PFSK-1 (cell line): ENCODE data around the gene RPE65.

Source experiments
- FOXP2 ChIP-seq: optimal IDR thresholded peaks from 2 replicates; pipeline ENCODE3; 2011; ENCODE audit warnings: borderline replicate concordance, control low read depth, inconsistent platforms; ENCODE audit not compliant: insufficient read depth; ENCODE audit errors: extremely low read length, extremely low read depth
- POLR2AphosphoS5 ChIP-seq: IDR thresholded peaks from 2 replicates; pipeline ENCODE4 v1.6.1; 2012; ENCODE audit warnings: low read depth, mild to moderate bottlenecking, control low read depth, low read length, moderate library complexity
- SIN3A ChIP-seq: IDR thresholded peaks from 2 replicates; pipeline ENCODE4 v1.6.1; 2012; ENCODE audit warnings: mild to moderate bottlenecking, low read length, moderate library complexity, borderline replicate concordance; ENCODE audit not compliant: insufficient read depth
- TAF1 ChIP-seq: IDR thresholded peaks from 2 replicates; pipeline ENCODE4 v1.6.1; 2012; ENCODE audit warnings: low read length, control low read depth, borderline replicate concordance; ENCODE audit not compliant: insufficient read depth
- TF ChIP-seq, protein P1 (sequence below), 2 experiments: IDR thresholded peaks; 2 replicates each; pipeline versions ENCODE4 v1.6.1 to v1.8.0; 2011 to 2012; ENCODE audit warnings: low read depth in 2 of 2, low read length in 2 of 2, control low read depth in 1 of 2, inconsistent platforms in 1 of 2, mild to moderate bottlenecking in 1 of 2, moderate library complexity in 1 of 2; ENCODE audit not compliant: insufficient read depth in 1 of 2

RPE65 gene

GRCh38 chr1:68384321-68384813, 65.4 kb downstream of the RPE65 start:
- TF ChIP-seq SIN3A (no peak; the same call in 1 of the 2 replicates), TAF1 (no peak), FOXP2 (no peak), POLR2AphosphoS5 (no peak)
- TF ChIP-seq, protein P1, sequence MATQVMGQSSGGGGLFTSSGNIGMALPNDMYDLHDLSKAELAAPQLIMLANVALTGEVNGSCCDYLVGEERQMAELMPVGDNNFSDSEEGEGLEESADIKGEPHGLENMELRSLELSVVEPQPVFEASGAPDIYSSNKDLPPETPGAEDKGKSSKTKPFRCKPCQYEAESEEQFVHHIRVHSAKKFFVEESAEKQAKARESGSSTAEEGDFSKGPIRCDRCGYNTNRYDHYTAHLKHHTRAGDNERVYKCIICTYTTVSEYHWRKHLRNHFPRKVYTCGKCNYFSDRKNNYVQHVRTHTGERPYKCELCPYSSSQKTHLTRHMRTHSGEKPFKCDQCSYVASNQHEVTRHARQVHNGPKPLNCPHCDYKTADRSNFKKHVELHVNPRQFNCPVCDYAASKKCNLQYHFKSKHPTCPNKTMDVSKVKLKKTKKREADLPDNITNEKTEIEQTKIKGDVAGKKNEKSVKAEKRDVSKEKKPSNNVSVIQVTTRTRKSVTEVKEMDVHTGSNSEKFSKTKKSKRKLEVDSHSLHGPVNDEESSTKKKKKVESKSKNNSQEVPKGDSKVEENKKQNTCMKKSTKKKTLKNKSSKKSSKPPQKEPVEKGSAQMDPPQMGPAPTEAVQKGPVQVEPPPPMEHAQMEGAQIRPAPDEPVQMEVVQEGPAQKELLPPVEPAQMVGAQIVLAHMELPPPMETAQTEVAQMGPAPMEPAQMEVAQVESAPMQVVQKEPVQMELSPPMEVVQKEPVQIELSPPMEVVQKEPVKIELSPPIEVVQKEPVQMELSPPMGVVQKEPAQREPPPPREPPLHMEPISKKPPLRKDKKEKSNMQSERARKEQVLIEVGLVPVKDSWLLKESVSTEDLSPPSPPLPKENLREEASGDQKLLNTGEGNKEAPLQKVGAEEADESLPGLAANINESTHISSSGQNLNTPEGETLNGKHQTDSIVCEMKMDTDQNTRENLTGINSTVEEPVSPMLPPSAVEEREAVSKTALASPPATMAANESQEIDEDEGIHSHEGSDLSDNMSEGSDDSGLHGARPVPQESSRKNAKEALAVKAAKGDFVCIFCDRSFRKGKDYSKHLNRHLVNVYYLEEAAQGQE (IDR thresholded peaks at IDR 0.05; ENCODE audit: insufficient read depth in 1 of 2, low read depth in 2 of 2, low read length in 2 of 2) = no peak

GRCh38 chr1:68383092-68383491, 66.7 kb downstream of the RPE65 start:
- no peak for TF ChIP-seq SIN3A
- no peak for TF ChIP-seq POLR2AphosphoS5
- TF ChIP-seq, protein P1 (IDR thresholded peaks at IDR 0.05; ENCODE audit: insufficient read depth in 1 of 2, low read depth in 2 of 2, low read length in 2 of 2) = no peak
- no peak for TF ChIP-seq TAF1
- no peak for TF ChIP-seq FOXP2

DNA sequence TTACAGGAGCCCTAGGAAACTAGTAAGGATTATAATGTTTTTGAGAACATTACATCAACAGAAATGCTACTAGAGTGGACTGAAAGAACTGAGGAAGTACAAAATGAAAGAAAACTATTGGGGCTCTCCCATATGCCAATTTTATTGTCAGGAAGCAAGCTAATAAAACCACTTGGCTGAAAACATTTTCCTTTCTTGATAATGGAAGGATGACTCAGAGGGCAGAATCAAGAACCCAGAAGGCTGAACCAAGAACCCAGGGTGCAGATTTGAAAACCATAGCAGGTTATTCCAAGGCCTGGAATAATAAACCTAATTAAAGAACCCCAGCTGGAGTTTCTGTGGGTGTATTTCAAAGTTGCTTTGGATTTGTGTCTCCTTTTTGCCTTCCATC, 70.7 kb downstream of the RPE65 start:
- no peak for TF ChIP-seq POLR2AphosphoS5
- no peak for TF ChIP-seq SIN3A
- TF ChIP-seq, protein P1 (IDR thresholded peaks at IDR 0.05; ENCODE audit: insufficient read depth in 1 of 2, low read depth in 2 of 2, low read length in 2 of 2) = no peak
- no peak for TF ChIP-seq TAF1
- no peak for TF ChIP-seq FOXP2
